Thymus (tissue), 11 donors: Measurements from ENCODE around the gene ATAT1. TPM values are rescaled to one million over a fixed set of nuclear protein-coding genes. Genes with fewer than 3 reads are reported as not detected.

Experiments
- DNase-seq, 9 donors: peaks; one replicate each; pipeline ENCODE4 v3.0.0-alpha.2; 2013; ENCODE audit warnings: low spot score in 9 of 9, low read depth in 6 of 9, missing footprints in 1 of 9
- H3K27ac ChIP-seq, 2 donors: one replicate each; pipeline ENCODE4 v1.5.1; 2013; ENCODE audit warnings: control low read depth in 1 of 2, low read depth in 1 of 2, low read length in 1 of 2, mild to moderate bottlenecking in 1 of 2, moderate library complexity in 1 of 2
- H3K27me3 ChIP-seq, 2 donors: one replicate each; pipeline ENCODE4 v1.5.1; 2013; ENCODE audit warnings: low read length in 1 of 2; ENCODE audit not compliant: control insufficient read depth in 2 of 2, insufficient read depth in 1 of 2
- H3K36me3 ChIP-seq, 2 donors: one replicate each; pipeline ENCODE4 v1.5.1; 2013; ENCODE audit warnings: low read length in 1 of 2, mild to moderate bottlenecking in 1 of 2, moderate library complexity in 1 of 2; ENCODE audit not compliant: control insufficient read depth in 2 of 2, insufficient read depth in 2 of 2
- H3K4me1 ChIP-seq, 2 donors: one replicate each; pipeline ENCODE4 v1.5.1; 2013; ENCODE audit warnings: low read length in 2 of 2; ENCODE audit not compliant: control insufficient read depth in 2 of 2, insufficient read depth in 2 of 2
- H3K4me3 ChIP-seq, 2 donors: one replicate each; pipeline ENCODE4 v1.5.1; 2013; ENCODE audit warnings: low read length in 2 of 2, control low read depth in 1 of 2, mild to moderate bottlenecking in 1 of 2
- H3K9me3 ChIP-seq, 2 donors: one replicate each; pipeline ENCODE4 v1.5.1; 2013; ENCODE audit warnings: low read length in 1 of 2, mild to moderate bottlenecking in 1 of 2; ENCODE audit not compliant: control insufficient read depth in 2 of 2, insufficient read depth in 1 of 2
- WGBS: extraction: QIAGEN DNeasy Blood & Tissue Kit; methylation state at CpG from one replicate; pipeline ENCODE4 v1.1.7; 2013; 5-methylcytosine and 5-hydroxymethylcytosine counted together
- polyA plus RNA-seq: library from polyadenylated mRNA; stranded (reverse); fragments of 200-250 nt; gene quantifications from one replicate; pipeline ENCODE4 v1.2.3, GENCODE V29; 2013
- total RNA-seq: library from RNA; stranded (reverse); fragments of 120-200 nt; gene quantifications from one replicate; pipeline ENCODE4 v1.2.4, GENCODE V29; 2013
- donor health status: healthy.

ATAT1 gene
- total and polyA plus RNA-seq, 2 donors: 2.9 to 7.5 TPM

DNA sequence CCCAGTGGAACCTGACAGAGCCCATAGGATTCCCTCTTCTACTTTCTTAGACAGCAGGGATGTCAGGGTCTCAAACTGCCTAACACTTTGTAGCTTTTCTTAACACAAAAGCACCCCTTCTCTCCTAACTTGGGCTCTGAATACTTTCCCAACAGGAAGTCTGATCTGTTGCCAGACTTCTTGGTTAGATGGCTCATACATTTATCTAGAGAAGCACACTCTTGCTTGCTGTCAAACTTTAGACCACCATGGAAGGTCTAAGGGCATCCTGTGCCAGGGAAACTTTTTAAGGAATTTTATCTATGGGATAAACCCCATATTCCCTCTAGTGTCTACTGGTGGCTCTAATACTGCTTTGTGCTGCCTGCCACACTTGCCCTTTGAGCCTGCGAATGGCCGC is 17.0 kb downstream of the ATAT1 start:
- Histone ChIP-seq H3K4me1 (peaks cover 5 to 38% of the 10 kb centered on the region in 2 donors), H3K4me3 (no peak overlapping the region), H3K36me3 (peaks cover 30 to 41% of the 10 kb centered on the region in 2 donors), H3K27ac (no peak overlapping the region), H3K9me3 (no peaks in the 10 kb centered on the region), H3K27me3 (no peaks in the 10 kb centered on the region)
- WGBS: over 99% methylated on average over 2 of the region's 2 CpGs
- DNase-seq: no peak

DNA sequence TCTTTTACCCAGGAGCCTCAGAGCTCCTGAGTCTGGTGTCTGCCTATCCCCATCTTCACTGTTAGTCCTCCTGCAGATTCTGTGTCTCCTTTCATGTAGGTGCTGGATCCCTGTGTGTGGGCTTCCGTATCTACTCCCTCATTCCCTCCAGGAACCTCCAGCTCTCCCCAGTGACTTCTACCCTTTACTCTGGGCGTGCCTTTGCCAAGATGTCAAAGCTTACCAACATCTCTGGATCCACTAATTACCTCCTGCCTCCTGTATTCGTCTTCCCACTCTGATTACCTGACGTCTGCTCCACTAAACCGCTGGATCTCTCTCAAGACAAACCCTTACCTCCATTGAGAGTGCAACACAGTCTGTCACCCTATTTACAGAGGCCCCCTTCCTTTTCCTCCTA is 18.1 kb downstream of the ATAT1 start:
- Histone ChIP-seq H3K4me1 (peaks cover 5 to 38% of the 10 kb centered on the region in 2 donors), H3K4me3 (no peak overlapping the region), H3K9me3 (no peaks in the 10 kb centered on the region), H3K27ac (no peak overlapping the region), H3K36me3 (peaks cover 31 to 43% of the 10 kb centered on the region in 2 donors), H3K27me3 (no peaks in the 10 kb centered on the region)
- 95% methylated on average over 5 of the region's 5 CpGs for WGBS
- no peak for DNase-seq

DNA sequence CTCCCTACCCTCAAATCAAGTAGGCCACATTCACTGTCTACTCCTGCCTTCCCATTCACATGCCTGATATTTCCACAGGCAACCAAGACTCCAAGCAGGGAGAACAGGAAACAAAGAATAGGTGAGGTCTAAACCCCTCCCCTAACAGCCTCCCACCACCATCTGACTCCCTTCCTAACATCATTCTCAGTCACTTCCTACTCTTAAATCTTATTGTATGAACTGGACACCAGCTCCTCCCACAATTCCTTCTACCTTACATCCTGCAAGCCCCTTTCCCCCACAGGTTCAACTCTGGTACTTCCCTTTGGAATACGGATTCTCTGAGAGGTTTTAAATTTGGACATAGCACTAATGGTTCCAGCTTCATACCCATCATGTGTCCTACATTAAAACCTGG is 19.3 kb downstream of the ATAT1 start:
- H3K27me3 ChIP-seq: no peaks in the 10 kb centered on the region
- DNase-seq: no peak
- H3K4me3 ChIP-seq: no peak overlapping the region
- H3K36me3 ChIP-seq: peaks cover 21 to 37% of the 10 kb centered on the region in 2 donors
- peaks cover 5 to 30% of the 10 kb centered on the region in 2 donors for H3K4me1 ChIP-seq
- WGBS: 95% methylated on average over 1 of the region's 1 CpG
- H3K27ac ChIP-seq: no peak overlapping the region
- H3K9me3 ChIP-seq: no peaks in the 10 kb centered on the region

DNA sequence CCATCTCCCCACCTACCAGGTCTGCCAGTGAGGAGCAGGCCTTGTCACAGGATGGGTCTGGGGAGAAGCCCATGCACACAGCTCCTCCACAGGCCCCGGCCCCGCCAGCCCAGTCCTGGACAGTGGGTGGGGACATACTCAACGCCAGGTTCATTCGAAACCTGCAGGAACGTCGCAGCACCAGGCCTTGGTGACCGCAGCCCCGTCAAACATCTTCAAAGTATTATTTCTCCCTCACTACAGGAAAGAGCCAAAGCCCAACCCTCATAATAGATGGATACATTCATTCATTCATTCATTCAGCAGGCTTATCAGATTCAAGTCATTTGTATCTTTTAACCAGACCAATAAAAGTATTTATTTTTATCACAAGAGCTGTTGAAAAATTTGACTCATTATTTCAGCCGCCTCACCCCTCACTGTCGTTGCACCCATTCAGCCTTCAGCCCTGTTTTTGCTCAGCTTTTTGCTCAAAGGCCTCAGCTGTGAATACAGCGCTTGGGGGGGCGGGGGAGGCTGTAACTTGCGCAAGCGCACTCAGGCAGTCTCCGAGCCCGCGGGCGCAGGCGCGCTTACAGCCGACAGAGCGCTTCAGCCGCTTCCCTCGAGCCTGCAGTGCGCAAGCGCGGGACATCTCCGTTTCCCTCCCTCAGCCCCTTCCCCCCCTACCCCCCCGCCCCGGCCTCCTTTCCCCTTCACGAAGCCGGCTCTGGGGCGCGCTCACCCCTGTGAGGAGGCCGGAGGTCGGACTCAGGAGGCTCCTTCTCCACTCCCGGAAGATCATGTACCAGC is 20.0 kb downstream of the ATAT1 start, which contains the start of gene C6orf136:
Gene C6orf136, plus strand, starts transcription at position 684 of the 792 bp plus-strand sequence. Its CDS starts 99 bp downstream, at position 783.
- peak within 1 kb of the TSS; percentile 96 to 98 for H3K27ac ChIP-seq
- H3K4me3 ChIP-seq: peak within 1 kb of the TSS; percentile 76 to 88
- DNase-seq: peak; percentile 86 to 97 (median 93)
- H3K4me1 ChIP-seq: peaks cover 5 to 23% of the 10 kb centered on the region in 2 donors
- WGBS: 18% methylated on average over 37 of the region's 37 CpGs
- no peaks in the 10 kb centered on the region for H3K9me3 ChIP-seq
- H3K36me3 ChIP-seq: peaks cover 24 to 37% of the 10 kb centered on the region in 2 donors
- no peaks in the 10 kb centered on the region for H3K27me3 ChIP-seq

DNA sequence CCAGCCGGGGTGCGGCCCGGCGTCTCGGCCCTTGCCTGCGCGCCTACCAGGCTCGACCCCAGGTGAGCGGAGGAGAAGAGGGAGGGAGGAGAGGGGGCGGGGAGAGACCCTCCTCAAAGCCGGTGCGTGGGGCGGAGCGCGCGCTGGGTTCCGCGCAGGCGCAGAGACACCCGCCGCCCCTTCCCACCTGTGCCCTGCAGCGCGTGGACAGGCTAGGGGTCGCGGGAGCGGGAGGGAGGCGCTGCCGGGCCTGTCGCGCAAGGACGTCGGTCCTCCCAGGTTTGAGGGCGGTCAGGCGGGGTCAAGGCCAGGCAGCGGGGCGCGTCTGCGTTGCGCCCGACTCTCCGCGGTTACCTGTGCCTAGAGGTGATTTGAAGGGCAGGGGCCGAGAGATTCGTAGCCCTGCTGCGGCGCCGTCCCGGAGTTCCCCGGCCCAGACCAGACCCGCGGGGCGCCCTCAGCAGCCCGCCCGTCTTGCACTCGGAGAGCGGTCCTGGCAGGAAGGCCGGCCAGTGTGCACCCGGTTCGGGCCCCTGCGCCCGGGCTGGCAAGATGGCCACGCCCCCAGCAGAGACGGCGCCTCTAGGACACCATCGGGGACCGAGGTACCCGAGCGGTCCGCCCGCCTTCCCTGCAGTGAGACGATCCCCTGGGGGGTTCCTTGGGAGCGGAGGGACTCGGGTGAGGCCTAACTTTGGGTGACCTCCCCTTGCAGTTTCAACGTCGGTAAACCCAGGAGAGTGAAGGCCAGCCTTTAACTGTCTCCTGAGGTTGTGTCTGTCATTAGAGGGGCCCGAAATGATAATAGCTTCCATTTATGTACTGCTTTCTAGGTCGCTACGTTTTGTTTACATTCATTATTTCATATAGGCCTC is 20.8 kb downstream of the ATAT1 start:
- peak in 6 of 9 donors; percentile 15 to 86 (median 40) for DNase-seq
- H3K36me3 ChIP-seq: peaks cover 27 to 40% of the 10 kb centered on the region in 2 donors

DNA sequence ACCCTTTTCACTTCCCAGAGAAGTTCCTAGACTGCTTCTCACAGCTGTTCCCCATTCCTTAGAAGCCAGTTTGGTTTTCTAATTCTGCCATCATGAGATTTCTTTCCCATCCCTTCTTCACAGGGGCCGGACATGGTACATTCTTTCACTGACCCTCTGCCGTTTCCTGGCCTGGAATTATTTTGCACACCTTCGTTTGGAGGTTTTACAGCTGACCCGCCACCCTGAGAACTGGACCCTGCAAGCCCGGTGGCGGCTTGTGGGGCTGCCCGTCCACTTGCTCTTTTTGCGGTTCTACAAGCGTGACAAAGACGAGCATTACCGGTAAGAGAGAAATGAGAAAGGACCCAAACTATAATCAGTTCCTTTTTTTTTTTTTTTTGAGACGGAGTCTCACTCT is 24.5 kb downstream of the ATAT1 start:
- Histone ChIP-seq H3K36me3 (peaks cover 50 to 59% of the 10 kb centered on the region in 2 donors), H3K4me1 (peaks cover 5 to 14% of the 10 kb centered on the region in 2 donors), H3K27me3 (no peaks in the 10 kb centered on the region), H3K27ac (no peak overlapping the region), H3K4me3 (no peak overlapping the region), H3K9me3 (no peaks in the 10 kb centered on the region)
- DNase-seq: no peak
- WGBS: 96% methylated on average over 12 of the region's 12 CpGs

More for the DNA sequence above, 20.8 kb downstream of the ATAT1 start:
- H3K27me3 ChIP-seq: no peaks in the 10 kb centered on the region
- H3K9me3 ChIP-seq: no peaks in the 10 kb centered on the region
- H3K27ac ChIP-seq: peak overlapping the region; percentile 96 to 98
- WGBS: under 1% methylated on average over 78 of the region's 78 CpGs
- H3K4me1 ChIP-seq: peaks cover 5 to 19% of the 10 kb centered on the region in 2 donors
- peak overlapping the region; percentile 76 to 88 for H3K4me3 ChIP-seq

DNA sequence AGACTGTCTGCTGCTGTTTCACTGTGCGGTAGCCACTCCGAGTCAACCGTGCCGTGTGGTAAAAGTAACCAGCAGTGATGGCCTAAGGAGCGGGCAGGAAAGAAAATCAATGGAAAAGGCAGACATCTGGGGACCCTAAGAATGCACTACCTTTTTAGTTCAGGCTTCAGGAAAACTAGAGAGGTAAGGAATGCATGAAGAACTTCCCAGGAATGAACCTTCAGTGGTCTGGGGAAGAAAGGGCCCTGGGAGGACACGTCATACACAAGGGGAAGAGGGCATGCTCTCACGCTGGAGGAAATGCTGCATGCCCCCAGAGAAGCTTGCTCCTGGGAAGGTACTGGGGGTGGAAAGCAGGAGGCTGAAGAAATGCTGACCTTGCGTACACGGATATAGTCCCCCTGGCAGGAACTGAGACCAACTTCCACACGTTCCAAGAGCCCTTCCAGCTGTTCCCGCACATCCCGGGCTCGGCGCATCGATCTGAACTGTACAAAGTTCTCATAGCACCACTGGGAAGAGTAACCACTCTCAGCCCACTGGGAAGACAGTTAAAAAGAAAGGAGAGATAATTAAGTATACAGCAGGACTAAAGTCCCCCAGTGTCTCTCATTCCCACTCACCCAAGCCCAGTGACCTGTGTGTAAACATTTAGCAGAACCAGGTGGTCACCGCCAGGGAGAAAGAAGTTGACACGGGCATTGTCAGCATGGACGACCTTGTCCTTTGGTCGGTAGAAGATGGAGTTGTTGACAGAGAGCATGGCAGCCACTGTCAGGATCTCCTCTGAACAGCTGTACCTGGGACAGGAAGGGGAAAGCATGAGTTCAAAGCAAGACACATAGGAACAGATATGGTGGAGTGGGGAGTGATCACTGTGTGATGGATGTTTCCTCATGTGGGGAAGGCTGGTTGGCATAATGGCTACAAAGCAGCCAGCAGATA is 28.4 kb downstream of the ATAT1 start:
- DNase-seq: no peak
- WGBS: 98% methylated on average over 19 of the region's 19 CpGs
- Histone ChIP-seq H3K27me3 (no peaks in the 10 kb centered on the region), H3K27ac (no peak overlapping the region), H3K4me3 (no peak overlapping the region), H3K36me3 (peaks cover 79 to 88% of the 10 kb centered on the region in 2 donors), H3K4me1 (no peaks in the 10 kb centered on the region), H3K9me3 (no peaks in the 10 kb centered on the region)

DNA sequence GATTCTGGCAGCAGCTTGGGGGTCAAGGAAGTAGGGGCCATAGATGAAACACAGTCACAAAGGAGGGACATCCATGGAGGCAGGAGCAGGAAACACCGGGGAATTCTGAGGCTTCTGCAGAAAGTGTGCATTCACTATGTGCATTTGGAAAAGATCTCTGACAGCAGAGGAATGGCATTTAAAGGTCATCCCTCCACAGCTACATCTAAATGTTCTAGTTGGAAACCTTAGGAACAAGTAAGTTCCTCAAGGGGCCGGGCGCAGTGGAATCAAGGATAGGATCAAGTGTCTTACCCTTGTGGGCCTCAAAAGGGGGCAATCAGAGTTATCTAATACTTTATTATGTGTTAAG is 29.0 kb downstream of the ATAT1 start:
- DNase-seq: no peak
- no peaks in the 10 kb centered on the region for H3K27me3 ChIP-seq
- H3K4me1 ChIP-seq: no peaks in the 10 kb centered on the region
- H3K4me3 ChIP-seq: no peak overlapping the region
- 99% methylated on average over 3 of the region's 3 CpGs for WGBS
- no peak overlapping the region for H3K27ac ChIP-seq
- H3K9me3 ChIP-seq: no peaks in the 10 kb centered on the region
- H3K36me3 ChIP-seq: peaks cover 84 to 94% of the 10 kb centered on the region in 2 donors
